ENCODE data around the gene AP1G2.
A peak's percentile ranks its signal among the peaks of the same experiment; 100 is the strongest.

AP1G2 gene

GRCh38 chr14:23568021-23568599 lies 519 bp upstream of the AP1G2 start:
- no peaks in the 10 kb centered on the region for H3K27me3 Mint-ChIP-seq
- peaks cover 29% of the 10 kb centered on the region for H3K4me1 Mint-ChIP-seq
- peak overlapping the region; percentile 99 for H3K4me3 Mint-ChIP-seq
- H3K27ac Mint-ChIP-seq = peak overlapping the region; percentile 99
- H3K36me3 Mint-ChIP-seq = no peaks in the 10 kb centered on the region
- H3K9me3 Mint-ChIP-seq = no peaks in the 10 kb centered on the region

- H3K4me1 Mint-ChIP-seq = peaks cover 34% of the 10 kb centered on the region
- H3K9me3 Mint-ChIP-seq = no peaks in the 10 kb centered on the region
- peak overlapping the region; percentile 90 for H3K27ac Mint-ChIP-seq
- peak overlapping the region; percentile 99 for H3K4me3 Mint-ChIP-seq
- H3K36me3 Mint-ChIP-seq = peaks cover 2% of the 10 kb centered on the region
- H3K27me3 Mint-ChIP-seq = no peaks in the 10 kb centered on the region
These were observed 809 bp downstream of the AP1G2 start for GRCh38 chr14:23566778-23567185.

- no peaks in the 10 kb centered on the region for H3K27me3 Mint-ChIP-seq
- peak overlapping the region; percentile 99 for H3K4me3 Mint-ChIP-seq
These were observed 1.3 kb downstream of the AP1G2 start for GRCh38 chr14:23566112-23566777.

GRCh38 chr14:23565626-23566025 lies 2.0 kb downstream of the AP1G2 start:
- H3K4me1 Mint-ChIP-seq = peaks cover 34% of the 10 kb centered on the region
- H3K27me3 Mint-ChIP-seq = no peaks in the 10 kb centered on the region
- H3K36me3 Mint-ChIP-seq = peaks cover 8% of the 10 kb centered on the region
- H3K9me3 Mint-ChIP-seq = no peaks in the 10 kb centered on the region
- H3K27ac Mint-ChIP-seq = no peak overlapping the region
- H3K4me3 Mint-ChIP-seq = no peak overlapping the region

More at GRCh38 chr14:23566112-23566777, 1.3 kb downstream of the AP1G2 start:
- peaks cover 5% of the 10 kb centered on the region for H3K36me3 Mint-ChIP-seq
- H3K27ac Mint-ChIP-seq = peak overlapping the region; percentile 90
- no peaks in the 10 kb centered on the region for H3K9me3 Mint-ChIP-seq
- H3K4me1 Mint-ChIP-seq = peaks cover 34% of the 10 kb centered on the region

GRCh38 chr14:23564876-23565275 lies 2.7 kb downstream of the AP1G2 start:
- peak overlapping the region; percentile 51 for H3K27ac Mint-ChIP-seq

GRCh38 chr14:23564181-23564812 lies 3.3 kb downstream of the AP1G2 start:
- Mint-ChIP-seq H3K27me3 (no peaks in the 10 kb centered on the region), H3K36me3 (peaks cover 10% of the 10 kb centered on the region), H3K9me3 (no peaks in the 10 kb centered on the region), H3K4me1 (peaks cover 41% of the 10 kb centered on the region), H3K4me3 (no peak overlapping the region), H3K27ac (peak overlapping the region; percentile 25)

More at GRCh38 chr14:23564876-23565275, 2.7 kb downstream of the AP1G2 start:
- Mint-ChIP-seq H3K4me3 (no peak overlapping the region), H3K9me3 (no peaks in the 10 kb centered on the region), H3K4me1 (peaks cover 39% of the 10 kb centered on the region), H3K27me3 (no peaks in the 10 kb centered on the region), H3K36me3 (peaks cover 10% of the 10 kb centered on the region)

- no peak overlapping the region for H3K27ac Mint-ChIP-seq
- H3K9me3 Mint-ChIP-seq = no peaks in the 10 kb centered on the region
- H3K4me3 Mint-ChIP-seq = no peak overlapping the region
- no peaks in the 10 kb centered on the region for H3K27me3 Mint-ChIP-seq
- peaks cover 40% of the 10 kb centered on the region for H3K4me1 Mint-ChIP-seq
- peaks cover 10% of the 10 kb centered on the region for H3K36me3 Mint-ChIP-seq
These were observed 4.0 kb downstream of the AP1G2 start for GRCh38 chr14:23563473-23564180.

GRCh38 chr14:23562822-23563472 lies 4.6 kb downstream of the AP1G2 start:
- Mint-ChIP-seq H3K4me1 (peaks cover 33% of the 10 kb centered on the region), H3K27ac (peak overlapping the region; percentile 91)

GRCh38 chr14:23561873-23562821 lies 5.4 kb downstream of the AP1G2 start:
- H3K27me3 Mint-ChIP-seq = no peaks in the 10 kb centered on the region
- H3K27ac Mint-ChIP-seq = no peak overlapping the region
- H3K36me3 Mint-ChIP-seq = peaks cover 10% of the 10 kb centered on the region
- H3K4me1 Mint-ChIP-seq = peaks cover 36% of the 10 kb centered on the region
- no peak overlapping the region for H3K4me3 Mint-ChIP-seq
- H3K9me3 Mint-ChIP-seq = no peaks in the 10 kb centered on the region

More at GRCh38 chr14:23562822-23563472, 4.6 kb downstream of the AP1G2 start:
- H3K9me3 Mint-ChIP-seq = no peaks in the 10 kb centered on the region
- peaks cover 10% of the 10 kb centered on the region for H3K36me3 Mint-ChIP-seq
- no peak overlapping the region for H3K4me3 Mint-ChIP-seq
- H3K27me3 Mint-ChIP-seq = no peaks in the 10 kb centered on the region

- no peak overlapping the region for H3K4me3 Mint-ChIP-seq
- no peaks in the 10 kb centered on the region for H3K27me3 Mint-ChIP-seq
- peaks cover 10% of the 10 kb centered on the region for H3K36me3 Mint-ChIP-seq
- H3K9me3 Mint-ChIP-seq = no peaks in the 10 kb centered on the region
- H3K4me1 Mint-ChIP-seq = peaks cover 35% of the 10 kb centered on the region
- H3K27ac Mint-ChIP-seq = no peak overlapping the region
These were observed 6.3 kb downstream of the AP1G2 start for GRCh38 chr14:23561259-23561658.

GRCh38 chr14:23559926-23560520 lies 7.6 kb downstream of the AP1G2 start:
- Mint-ChIP-seq H3K27me3 (no peaks in the 10 kb centered on the region), H3K4me1 (peaks cover 38% of the 10 kb centered on the region), H3K9me3 (no peaks in the 10 kb centered on the region), H3K36me3 (peaks cover 10% of the 10 kb centered on the region), H3K27ac (peak overlapping the region; percentile 35), H3K4me3 (no peak overlapping the region)

- Mint-ChIP-seq H3K4me1 (peaks cover 38% of the 10 kb centered on the region), H3K9me3 (no peaks in the 10 kb centered on the region), H3K27ac (no peak overlapping the region), H3K4me3 (no peak overlapping the region), H3K36me3 (peaks cover 10% of the 10 kb centered on the region), H3K27me3 (no peaks in the 10 kb centered on the region)
These were observed 8.3 kb downstream of the AP1G2 start for GRCh38 chr14:23559010-23559925.

- peaks cover 38% of the 10 kb centered on the region for H3K4me1 Mint-ChIP-seq
- H3K27me3 Mint-ChIP-seq = no peaks in the 10 kb centered on the region
- peaks cover 10% of the 10 kb centered on the region for H3K36me3 Mint-ChIP-seq
- H3K27ac Mint-ChIP-seq = no peak overlapping the region
- peak overlapping the region; percentile 89 for H3K4me3 Mint-ChIP-seq
- H3K9me3 Mint-ChIP-seq = no peaks in the 10 kb centered on the region
These were observed 9.1 kb downstream of the AP1G2 start for GRCh38 chr14:23558346-23559009.
